Measurements from ENCODE around the gene SMIM24.
"Not testable (repeated sequence)": the region's sequence is repeated elsewhere in the genome, so short reads cannot be mapped to it uniquely, and the experiment has no call there.

Gene SMIM24

DNA sequence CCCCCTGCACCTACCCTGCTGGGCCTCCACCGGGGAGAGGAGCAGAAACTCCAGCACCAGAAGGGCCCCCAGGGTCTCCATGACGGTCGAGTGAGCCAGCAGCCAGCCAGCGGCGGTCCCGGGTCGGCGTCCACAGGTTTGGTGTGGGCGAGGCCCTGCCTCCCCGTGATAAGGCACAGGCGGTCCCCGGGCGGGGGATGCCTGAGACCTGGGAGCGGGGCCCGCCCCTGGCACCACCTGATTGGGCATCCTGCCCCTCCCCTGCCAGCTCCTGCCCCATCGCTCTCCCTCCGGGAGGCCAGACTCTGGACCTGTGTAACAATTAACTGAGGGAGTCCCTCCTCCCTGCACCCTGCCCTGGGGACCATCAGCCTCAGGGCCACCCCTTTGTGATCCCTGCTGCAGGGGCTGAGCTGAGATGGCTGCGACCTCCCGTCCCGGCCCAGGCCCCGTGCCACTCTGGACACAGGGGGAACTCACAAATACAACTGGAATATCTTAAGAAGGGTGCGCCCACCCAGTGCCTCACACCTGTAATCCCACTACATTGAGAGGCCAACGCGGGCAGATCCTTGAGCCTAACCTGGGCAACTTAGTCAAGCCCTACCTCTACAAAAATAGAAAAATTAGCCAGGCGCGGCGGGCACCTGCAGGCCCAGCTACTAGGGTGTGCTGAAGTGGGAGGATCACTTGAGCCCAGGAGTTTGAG lies at the start of gene SMIM24:
TSS of gene SMIM24 (minus strand) at position 143 of the 709 bp plus-strand sequence. CDS start at position 81, 62 bp downstream.
- DNase-seq (ENCODE audit: low read depth) = no peak

DNA sequence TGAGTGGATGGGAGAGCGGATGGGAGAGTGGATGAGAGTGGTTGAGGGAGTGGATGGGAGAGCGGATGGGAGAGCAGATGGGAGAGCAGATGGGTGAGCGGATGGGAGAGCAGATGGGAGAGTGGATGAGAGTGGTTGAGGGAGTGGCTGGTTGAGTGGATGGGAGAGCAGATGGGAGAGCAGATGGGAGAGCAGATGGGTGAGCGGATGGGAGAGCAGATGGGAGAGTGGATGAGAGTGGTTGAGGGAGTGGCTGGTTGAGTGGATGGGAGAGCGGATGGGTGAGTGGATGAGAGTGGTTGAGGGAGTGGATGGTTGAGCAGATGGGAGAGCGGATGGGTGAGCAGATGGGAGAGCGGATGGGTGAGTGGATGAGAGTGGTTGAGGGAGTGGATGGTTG lies 49.0 kb upstream of the SMIM24 start:
- not testable (repeated sequence) for DNase-seq (ENCODE audit: low read depth)

DNA sequence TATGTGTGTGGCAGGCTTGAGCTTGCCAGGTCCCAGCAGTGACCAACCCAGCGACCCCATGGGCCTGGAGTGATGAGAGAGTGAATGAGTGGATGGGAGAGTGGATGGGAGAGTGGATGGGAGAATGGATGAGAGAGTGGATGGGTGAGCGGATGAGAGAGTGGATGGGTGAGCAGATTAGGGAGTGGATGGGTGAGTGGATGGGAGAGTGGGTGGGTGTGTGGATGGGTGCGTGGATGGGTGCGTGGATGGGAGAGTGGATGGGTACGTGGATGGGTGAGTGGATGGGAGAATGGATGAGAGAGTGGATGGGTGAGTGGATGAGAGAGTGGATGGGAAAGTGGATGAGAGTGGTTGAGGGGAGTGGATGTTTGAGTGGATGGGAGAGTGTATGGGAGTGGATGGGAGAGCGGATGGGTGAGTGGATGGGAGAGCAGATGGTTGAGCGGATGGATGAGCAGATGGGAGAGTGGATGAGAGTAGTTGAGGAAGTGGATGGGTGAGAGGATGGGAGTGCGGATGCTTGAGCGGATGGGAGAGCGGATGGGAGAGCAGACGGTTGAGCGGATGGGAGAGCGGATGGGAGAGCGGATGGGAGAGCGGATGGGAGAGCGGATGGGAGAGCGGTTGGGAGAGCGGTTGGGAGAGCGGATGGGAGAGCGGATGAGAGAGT lies 48.4 kb upstream of the SMIM24 start:
- DNase-seq (ENCODE audit: low read depth) = no peak

DNA sequence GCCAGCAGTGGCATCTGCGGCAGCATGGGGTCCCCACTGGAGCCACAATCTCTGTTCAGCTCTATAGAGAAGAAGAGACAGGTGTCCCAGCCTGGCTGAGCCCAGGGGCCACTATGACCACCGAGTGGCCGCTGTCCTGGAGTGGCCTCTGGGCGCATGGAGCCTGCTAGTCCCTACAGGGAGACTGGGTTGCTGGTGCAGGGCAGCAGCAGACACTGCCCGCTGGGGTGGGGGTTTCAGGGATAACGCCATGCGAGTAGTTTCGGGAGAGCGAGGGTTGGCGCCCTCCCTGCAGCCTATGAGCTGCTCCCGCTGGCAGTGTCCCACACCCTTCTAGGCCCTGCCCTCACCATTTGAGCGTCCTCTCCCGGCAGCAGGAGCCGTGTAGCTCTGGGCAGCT lies 47.8 kb upstream of the SMIM24 start:
- DNase-seq (ENCODE audit: low read depth) = no peak

- DNase-seq (ENCODE audit: low read depth) = no peak
Measured at GRCh38 chr19:3527238-3527910, 47.0 kb upstream of the SMIM24 start.

DNA sequence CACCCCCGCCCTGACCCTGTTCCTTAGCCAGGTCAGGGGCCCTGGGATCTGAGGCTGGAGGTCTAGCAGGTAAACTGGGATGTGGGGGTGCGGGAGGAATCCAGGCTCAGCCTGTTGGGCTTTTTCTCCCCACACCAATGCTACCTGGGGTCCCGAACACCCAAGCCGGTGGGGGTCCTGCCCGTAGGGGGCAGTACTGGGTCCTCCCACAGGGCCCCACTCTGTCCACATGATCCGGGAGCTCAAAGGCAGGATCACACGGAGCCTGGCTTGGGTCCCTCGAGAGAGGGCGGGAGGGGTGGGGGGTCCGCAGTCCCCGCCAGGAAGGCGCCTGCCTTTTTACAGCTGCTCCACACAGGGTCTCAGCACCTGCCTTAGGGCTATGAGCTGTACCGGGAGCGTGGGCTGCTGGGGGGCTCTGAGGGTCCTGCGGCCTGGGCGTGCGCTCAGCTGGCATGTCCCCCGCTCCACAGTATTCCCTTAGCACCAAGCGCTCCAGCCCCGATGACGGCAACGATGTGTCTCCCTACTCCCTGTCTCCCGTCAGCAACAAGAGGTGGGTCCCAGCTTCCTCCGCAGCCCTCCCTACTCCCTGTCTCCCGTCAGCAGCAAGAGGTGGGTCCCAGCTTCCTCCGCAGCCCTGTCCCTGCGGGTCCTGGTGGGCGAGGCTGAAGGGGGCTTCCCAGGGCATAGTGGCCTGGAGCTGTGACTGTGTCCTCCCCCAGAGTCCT lies 46.3 kb upstream of the SMIM24 start:
- no peak for DNase-seq (ENCODE audit: low read depth)

DNA sequence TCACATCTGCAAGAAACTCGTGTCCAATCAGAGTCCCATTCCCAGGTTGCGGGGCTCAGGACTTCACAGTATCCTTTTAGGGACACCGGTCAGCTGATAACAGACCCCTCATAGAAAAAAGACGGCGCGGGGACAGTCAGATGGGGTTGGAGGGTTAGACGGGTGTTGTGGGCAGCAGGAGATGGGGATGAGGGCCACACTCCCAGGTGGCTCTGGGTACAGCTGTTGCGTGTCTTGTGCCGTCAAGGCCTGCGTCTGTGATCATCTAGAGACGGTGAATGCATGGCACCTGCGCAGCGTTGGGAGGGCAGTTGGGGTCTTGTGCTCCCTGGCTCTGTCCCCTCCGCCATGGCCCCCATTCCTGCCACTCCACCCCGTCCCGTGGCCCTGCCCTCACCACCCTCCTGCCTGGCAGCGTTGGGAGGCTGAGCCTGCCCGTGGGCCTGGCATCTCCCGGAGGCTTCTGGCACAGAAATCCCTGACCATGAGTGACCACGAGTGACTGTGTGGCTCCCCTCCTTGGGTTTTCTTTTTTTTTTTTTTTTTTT lies 44.7 kb upstream of the SMIM24 start:
- no peak for DNase-seq (ENCODE audit: low read depth)

- DNase-seq (ENCODE audit: low read depth) = no peak
Measured at GRCh38 chr19:3524078-3524842, 43.9 kb upstream of the SMIM24 start.

DNA sequence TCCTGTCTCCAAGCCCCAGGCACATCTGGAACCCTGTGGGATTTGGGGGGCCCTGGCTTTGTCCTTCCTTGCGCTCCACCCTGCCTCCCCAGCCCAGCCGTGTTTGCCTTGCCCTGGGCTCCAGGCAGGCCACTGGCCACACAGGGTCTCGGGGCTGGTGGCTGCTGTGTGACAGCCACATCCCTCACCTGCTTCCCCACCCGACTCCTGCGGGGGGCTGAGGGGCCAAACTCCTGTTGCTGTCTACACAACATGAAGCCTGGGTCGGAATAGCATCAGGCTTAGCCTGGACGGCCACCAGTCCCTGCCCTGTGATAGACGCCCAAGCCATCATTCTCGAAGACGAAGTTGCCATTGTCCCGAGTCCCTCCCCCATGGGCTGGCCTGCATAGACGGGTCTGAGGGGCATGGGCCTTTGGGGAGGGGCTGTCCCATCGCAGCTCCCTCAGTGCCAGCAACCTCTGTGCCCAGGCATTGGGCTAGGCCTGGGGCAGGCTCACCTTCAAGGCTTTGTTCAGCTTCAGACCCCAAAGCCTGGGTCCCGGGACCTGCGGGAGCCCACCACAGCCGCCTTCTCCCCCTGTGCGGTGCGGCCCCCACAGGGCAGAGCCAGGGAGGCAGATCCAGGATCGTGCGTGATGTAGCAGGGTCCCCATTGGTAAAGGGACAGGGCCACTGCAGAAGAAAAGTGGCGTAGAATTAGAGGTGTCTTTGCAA lies 43.2 kb upstream of the SMIM24 start:
- no peak for DNase-seq (ENCODE audit: low read depth)

DNA sequence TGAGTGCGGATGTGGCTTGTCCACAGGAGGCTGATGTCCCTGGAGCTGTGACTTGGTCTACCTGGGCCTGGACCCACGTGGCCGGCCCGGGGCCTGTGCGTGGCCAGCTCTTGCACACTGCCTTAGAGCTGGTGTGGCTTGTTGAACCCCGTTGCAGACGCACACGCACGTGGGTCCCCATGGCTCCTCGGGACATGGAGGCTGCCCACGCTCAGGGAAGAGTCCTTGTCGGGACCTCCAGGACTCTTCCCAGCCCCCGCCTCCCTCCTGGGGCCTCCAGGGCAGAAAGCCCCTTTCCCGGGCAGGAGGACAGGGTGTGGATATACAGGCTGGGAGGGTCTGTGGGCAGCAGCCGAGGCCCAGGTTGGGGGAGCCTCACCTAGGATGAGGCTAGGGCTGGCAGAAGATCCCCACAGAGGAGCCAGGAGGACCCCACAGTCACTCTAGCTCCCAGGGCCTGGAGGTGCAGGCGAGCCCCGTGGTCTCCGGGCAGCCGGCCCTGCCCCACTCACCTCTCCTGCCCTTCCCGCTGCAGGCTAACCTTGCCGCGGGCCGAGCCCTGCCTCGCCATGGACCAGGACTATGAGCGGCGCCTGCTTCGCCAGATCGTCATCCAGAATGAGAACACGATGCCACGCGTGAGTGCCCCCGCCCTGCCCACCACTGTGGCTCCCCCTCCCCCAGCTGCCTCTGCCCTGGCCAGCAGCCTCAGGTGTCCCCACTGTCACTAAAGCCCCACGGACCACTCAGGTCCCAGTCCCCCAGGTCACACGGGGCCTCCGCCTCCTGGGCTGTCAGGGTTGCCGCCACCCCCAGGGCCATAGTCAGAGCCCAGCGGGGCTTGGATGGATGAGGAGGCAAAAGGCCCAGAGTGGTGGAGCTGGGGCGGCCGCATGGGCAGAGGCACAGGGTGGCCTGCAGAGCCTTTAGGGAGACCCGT lies 42.4 kb upstream of the SMIM24 start:
- DNase-seq (ENCODE audit: low read depth) = no peak

DNA sequence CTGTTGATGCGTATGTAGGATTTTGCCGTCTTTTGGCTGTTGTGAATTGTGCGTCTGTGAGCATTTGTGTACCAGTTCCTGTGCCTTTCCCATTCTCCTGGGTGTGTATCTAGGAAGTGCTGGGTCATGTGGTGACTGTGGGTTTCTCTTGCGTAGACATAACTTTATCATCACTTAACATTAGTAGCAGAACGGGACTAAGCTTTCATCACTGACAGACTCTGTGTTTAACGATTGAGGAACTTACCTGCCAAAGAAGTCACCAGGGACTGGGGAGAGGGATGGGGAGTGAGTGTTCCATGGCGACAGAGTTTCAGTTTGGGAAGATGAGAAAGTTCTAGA lies 40.8 kb upstream of the SMIM24 start:
- no peak for DNase-seq (ENCODE audit: low read depth)

DNA sequence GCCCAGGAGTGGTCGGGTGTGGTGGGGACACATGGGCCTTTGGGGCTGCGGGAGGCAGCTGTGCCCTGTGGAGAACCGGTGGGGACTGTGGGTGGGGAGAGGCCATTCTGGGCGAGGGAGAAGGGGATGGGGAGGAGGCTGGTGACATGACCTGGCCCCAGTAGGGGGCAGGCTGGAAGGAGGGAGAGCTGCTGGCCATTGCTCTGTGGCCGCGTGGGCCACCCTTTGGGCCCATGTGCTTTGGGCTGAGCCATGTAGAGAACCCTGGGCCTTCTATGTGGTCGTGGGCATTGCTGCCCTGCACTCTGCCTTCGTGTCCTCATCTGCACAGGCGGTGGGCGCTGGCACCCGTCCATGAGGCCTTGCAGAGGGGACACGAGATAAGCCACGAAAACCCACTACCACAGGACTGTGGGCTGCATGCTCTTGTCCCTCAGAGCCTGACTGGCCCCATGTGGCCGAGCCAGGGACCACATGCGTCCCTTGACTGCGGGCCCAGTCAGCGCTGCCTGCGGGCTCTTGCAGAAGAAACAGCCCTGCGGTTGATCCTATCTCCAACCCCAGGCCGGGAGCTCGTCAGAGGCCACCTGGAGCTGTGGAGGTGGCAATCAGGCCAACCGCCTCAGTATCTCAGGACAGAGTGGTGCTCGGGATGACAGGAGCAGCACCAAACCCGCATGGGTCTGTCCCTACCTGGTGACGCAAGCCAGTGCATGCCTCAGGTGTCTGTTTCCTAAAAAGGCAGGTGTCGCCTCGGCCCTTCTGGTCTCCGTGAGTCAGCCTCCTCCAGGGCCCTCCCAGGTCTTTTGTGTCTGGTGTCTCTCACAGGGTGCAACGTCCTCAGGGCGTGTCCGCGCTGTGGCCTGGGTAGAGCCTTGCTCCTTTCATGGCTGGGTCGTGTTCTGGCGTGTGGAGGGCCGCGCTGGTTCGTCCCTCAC lies 40.1 kb upstream of the SMIM24 start:
- no peak for DNase-seq (ENCODE audit: low read depth)

- no peak for DNase-seq (ENCODE audit: low read depth)
Measured at GRCh38 chr19:3519126-3519525, 38.8 kb upstream of the SMIM24 start.

DNA sequence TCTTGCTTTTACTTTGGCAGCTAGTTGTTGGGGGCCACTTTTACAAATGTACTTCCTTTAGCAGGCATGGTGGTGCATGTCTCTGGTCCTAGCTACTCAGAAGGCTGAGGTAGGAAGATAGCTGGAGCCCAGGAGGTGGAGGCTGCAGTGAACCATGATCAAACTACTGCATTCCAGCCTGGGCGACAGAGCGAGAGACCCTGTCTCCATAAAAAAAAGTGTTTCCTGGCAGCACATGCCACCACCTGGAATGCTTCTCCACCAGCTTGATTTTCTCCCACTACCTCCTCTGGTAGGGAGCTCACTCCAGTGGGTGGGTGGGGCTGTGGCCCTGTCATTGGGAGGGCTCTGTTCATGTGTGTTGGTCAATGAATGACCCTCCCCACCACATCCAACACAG lies 38.3 kb upstream of the SMIM24 start:
- DNase-seq (ENCODE audit: low read depth) = no peak

DNA sequence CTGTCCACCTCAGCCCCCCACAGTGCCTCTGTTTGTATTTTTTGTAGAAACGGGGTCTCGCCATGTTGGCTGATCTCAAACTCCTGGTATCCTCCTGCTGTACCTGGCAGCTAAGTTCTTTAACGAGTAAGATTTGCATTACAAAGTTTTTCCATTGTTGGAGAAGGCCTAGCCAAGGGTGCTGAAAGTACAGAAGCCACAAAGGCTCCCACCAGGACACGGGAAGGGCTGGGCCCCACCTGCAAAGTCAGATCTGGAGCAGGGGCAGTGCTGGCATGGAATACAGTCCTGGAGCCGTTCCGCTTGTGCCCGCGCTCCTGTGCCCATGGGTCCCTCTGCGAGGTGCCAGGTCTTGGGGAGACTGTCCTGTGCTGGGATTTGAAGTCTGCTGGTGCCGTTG lies 37.9 kb upstream of the SMIM24 start:
- no peak for DNase-seq (ENCODE audit: low read depth)

DNA sequence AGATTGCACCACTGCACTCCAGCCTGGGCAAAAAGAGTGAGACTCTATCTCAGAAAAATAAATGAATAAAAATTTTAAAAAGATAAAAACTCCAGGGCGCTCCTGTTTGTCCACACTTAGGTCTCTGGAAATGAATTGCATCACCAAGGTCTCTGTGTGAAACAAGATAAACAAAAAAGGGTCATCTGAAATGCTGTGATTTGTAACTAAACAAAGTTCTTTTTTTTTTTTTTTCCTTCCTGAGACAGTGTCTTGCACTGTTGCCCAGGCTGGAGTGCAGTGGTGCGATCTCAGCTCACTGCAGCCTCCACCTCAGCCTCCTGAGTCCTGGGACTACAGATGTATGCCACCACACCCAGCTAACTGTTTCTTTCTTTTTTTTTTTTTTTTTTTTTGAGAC lies 37.3 kb upstream of the SMIM24 start:
- DNase-seq (ENCODE audit: low read depth) = no peak

GRCh38 chr19:3516675-3517207 lies 36.4 kb upstream of the SMIM24 start:
- no peak for DNase-seq (ENCODE audit: low read depth)

GRCh38 chr19:3515891-3516422 lies 35.6 kb upstream of the SMIM24 start:
- no peak for DNase-seq (ENCODE audit: low read depth)

Data from stimulated activated CD4-positive, alpha-beta T cell treated with anti-CD3 and anti-CD28 coated beads, Interleukin-2, amount 100 ng/mL, for 4 hours (primary cell).